ENCODE measurements around the gene SSR1.

DNA sequence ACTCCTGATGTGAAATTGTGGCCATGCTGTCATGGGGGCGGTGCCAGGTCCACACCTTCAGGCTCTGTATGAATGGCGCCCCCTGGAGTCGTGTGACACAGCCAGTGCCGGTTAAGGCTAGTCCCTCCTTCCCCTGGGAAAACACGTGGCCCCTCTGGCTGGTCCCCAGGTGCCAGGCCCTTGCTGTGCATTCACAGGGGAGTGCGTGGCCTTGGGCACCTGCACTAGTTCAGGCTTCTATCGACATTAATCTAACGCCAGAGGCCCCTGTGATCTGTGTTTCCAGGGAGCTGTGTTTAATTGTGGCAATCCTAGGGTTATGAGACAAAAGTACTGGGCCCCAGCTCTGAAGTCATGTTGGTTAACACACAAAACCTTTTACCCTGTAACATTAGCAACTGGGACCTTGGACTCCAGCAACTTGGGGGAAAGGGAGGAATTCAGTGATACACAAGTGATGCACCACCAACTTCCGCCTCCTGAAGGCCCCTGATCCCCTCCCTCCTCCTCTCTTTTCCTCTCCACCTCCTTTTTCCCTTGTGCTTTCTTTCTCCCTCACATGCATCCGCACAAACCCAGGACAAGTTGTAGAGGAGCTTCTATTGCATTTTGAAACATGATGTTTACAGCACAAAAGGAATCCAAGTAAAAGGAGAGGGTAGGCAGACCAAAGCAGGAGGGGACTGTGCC, 74.0 kb downstream of the SSR1 start:
- TF ChIP-seq RFX1 (IDR thresholded peaks at IDR 0.05) (no peak), EP300 (IDR thresholded peaks at IDR 0.05; ENCODE audit: low read length) (peak; percentile 53), CTCF (IDR thresholded peaks at IDR 0.05 in 2 of 3, conservative IDR thresholded peaks at IDR 0.05 in 1 of 3; ENCODE audit: insufficient read depth in 2 of 3, low read depth in 1 of 3, low read length in 3 of 3) (peak; percentile 92 to 96 (median 94)), ZBTB33 (CRISPR knock-in tag; IDR thresholded peaks at IDR 0.05) (peak; percentile 35; the same call in 1 of the 2 replicates)
- TF ChIP-seq, protein P1, sequence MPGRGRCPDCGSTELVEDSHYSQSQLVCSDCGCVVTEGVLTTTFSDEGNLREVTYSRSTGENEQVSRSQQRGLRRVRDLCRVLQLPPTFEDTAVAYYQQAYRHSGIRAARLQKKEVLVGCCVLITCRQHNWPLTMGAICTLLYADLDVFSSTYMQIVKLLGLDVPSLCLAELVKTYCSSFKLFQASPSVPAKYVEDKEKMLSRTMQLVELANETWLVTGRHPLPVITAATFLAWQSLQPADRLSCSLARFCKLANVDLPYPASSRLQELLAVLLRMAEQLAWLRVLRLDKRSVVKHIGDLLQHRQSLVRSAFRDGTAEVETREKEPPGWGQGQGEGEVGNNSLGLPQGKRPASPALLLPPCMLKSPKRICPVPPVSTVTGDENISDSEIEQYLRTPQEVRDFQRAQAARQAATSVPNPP (IDR thresholded peaks at IDR 0.05; ENCODE audit: borderline replicate concordance, insufficient read depth, insufficient read length): no peak
